Thyroid gland (tissue), 4 donors: ENCODE measurements around the gene CD160.

Experiments
- CTCF ChIP-seq, 6 experiments: fragments of 200-600 bp in 3 of 6; fragments of 450-650 bp in 3 of 6; sonication (generic) in 3 of 6; IDR thresholded peaks; one replicate each; pipeline ENCODE4 v1.5.1; 2016 to 2019; ENCODE audit warnings: antibody characterized with exemption in 6 of 6, mild to moderate bottlenecking in 2 of 6, inconsistent platforms in 1 of 6, moderate library complexity in 1 of 6
- POLR2A ChIP-seq, 2 donors: fragments of 450-650 bp; IDR thresholded peaks; one replicate each; pipeline ENCODE4 v1.6.1; 2017; ENCODE audit warnings: antibody characterized with exemption in 2 of 2, mild to moderate bottlenecking in 2 of 2, moderate library complexity in 1 of 2

GRCh38 chr1:145720878-145721671 lies 1.8 kb downstream of the CD160 start:
- TF ChIP-seq CTCF (IDR thresholded peaks at IDR 0.05) (peak; percentile 62 to 97 (median 88)), POLR2A (IDR thresholded peaks at IDR 0.05) (no peak)
